ENCODE results near the gene ACTA1. TPM values are rescaled to one million over a fixed set of nuclear protein-coding genes. Genes with fewer than 3 reads are reported as not detected.
A peak's percentile ranks its signal among the peaks of the same experiment; 100 is the strongest.
"Not testable (repeated sequence)": the region's sequence is repeated elsewhere in the genome, so short reads cannot be mapped to it uniquely, and the experiment has no call there.

Gene ACTA1
- not detected in 2 replicates for polyA plus RNA-seq (2014; cell fraction: cytosol; rRNA removed)
- 0.32 and 1.6 TPM in 2 replicates for polyA plus RNA-seq (2014; cell fraction: nucleus; rRNA removed)

DNA sequence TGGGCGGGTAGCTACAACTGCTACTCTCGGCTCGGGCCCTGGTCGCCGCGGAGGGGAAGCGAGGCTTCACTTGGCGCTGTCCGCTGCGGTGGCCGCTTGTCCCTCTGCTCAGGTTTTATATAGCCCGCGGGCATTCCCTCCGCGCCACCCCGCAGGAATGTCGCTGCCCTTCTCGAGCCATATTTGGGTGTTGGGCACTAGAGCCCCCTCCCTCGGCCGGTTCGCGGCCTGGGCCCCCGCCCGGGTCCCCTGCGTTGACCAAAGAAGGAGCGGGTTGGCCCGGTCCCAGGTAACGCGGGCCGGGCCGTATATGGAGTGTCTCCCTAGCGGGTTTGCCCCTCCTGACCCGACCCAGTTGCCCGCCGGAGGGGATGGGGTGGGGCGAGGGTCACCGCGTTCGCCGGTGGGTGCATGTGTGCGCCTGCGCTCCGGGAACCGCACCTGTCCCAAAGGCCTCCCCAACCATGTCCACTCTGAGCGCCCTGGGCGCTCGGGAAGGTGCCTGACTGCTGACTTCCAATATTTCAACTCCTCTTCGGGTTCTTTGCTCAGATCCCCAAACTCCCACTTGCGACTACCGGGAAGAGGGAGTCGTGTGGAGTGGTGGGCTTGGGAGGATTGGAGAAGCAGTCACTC lies at the start of gene ACTA1:
TSS of gene ACTA1 (minus strand) at position 90 of the 636 bp plus-strand sequence. CDS start 979 bp downstream, outside the sequence.
- no peak for DNase-seq (ENCODE audit: low spot score)

DNA sequence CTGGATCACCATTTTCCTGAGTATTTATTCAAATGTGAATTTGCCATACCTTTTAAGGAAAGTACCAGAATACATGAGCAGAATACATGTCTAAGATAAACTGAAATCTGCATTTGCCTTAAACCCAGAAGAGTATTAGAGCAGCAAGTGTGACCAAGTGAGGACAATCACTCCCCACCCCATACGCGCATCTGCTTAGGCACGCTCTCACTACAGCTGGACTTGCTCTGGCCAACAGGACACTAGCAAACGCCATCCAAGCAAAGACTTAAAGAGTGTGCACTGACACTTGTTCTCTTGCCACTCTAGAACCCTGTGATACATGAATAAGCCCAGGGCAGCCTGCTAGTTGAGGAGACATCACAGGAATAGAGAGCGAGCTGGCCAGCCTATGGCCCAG lies 48.6 kb upstream of the ACTA1 start:
- no peak for DNase-seq (ENCODE audit: low spot score)

DNA sequence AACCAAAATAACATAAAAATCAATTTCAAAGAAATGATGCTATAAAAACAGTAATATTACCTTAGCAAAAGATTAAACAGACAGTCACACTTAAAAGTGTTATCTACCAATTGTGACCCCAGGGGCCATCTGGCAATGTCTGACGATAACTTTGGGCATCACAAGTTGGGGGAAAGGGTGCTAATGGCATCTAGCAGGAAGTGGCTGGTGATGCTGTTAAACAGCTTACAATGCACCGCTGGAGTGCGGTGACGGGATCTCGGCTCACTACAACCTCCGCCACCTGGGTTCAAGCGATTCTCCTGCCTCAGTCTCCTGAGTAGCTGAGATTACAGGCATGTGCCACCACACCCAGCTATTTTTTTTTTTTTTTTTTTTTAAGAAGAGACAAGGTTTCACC lies 46.6 kb upstream of the ACTA1 start:
- no peak for DNase-seq (ENCODE audit: low spot score)

DNA sequence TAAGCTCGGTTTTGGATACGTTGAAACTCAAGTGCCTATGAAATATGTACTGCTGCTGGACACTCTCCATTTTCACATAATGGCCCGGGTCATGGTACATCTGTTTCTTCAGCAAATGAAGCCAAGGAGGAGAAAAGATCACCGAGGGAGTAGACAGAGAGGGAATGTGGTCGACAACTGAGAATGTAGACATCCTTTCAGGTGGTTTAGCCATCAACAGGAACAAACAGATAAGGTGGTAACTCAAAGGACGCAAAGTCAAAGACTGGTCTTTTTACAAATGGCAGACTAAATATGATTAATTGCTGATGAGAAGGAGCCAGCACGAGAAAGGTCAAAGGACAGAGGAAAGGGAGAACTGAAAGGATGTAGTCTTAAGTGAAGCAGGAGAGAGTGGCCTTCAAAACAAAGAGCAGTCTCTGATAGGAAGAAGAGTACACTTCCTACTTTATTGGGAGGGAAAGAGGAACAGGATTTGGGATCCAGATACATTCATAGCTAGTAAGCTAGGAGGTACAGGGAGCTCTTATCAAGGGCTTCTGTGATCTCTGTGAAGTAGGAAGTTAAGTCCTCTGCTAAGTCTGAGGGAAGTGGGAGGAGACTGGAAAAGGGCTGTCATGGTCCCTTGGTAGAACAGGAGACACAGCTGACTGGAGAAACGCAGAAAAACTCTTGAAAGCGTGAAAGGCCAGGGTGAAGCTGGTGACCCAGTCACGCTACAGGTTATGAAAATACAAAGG lies 45.9 kb upstream of the ACTA1 start:
- no peak for DNase-seq (ENCODE audit: low spot score)

DNA sequence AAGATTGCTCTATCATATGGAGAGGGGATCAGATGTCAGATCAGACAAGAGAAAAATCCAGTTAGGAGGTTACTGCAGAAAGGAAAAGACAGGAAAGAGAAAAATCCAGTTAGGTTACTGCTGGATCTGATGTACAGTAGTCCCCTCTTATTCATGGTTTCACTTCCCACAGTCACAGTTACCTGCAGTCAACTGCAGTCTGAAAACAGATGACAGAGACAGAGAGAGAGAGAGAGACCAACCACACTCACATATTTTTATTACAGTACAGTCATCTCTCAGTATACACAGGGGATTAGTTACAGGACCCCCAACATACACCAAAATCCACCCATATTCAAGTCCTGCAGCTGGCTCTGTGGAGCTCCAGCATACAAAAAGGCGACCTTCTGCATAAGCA lies 45.0 kb upstream of the ACTA1 start:
- DNase-seq (ENCODE audit: low spot score), result no peak

DNA sequence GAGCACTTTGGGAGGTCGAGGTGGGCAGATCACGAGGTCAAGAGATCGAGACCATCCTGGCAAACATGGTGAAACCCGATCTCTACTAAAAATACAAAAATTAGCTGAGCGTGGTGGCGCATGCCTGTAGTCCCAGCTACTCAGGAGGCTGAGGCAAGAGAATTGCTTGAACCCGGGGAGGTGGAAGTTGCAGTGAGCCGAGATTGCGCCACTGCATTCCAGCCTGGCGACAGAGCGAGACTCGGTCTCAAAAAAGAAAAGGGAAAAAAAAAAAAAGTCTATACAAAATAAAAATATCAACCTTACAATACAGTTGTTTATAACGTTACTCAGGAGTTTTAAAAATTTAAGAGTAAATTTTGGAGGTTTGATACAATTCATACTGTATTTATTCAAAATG lies 42.0 kb upstream of the ACTA1 start:
- DNase-seq (ENCODE audit: low spot score), result not testable (repeated sequence)

DNA sequence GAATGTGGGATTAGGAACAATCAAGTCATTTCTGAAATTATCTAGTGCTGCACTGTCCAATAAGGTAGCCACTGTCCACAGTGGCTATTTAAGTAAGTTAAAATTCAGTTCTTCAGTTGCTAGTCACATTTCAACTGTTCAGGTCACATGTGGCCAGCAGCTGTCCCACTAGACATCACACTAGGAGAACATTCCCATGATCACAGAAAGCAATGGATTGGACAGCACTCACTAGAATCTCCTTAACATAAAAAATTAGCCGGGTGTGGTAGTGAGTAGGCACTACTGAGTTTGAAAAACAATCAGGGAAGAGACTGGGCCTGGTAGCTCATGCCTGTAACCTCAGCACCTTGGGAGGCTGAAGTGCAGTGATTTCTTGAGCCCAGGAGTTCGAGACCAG lies 40.6 kb upstream of the ACTA1 start:
- no peak for DNase-seq (ENCODE audit: low spot score)

DNA sequence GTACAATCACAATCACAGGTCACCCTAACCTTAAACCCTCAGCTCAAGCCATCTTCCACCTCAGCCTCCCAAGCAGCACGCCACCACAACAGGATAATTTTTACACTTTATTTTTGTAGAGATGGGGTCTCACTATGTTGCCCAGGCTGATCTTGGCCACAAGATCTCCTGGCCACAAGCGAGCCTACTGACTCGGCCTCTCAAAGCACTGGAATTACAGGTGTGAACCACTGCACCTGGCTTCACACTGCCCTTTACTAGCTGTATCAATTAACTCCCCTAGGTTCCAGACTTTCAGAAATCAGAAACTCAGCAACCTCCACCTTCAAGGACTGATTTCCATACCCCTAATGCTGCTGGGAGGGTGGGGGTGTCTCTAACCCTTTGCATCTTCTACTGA lies 37.3 kb upstream of the ACTA1 start:
- DNase-seq (ENCODE audit: low spot score), result no peak

DNA sequence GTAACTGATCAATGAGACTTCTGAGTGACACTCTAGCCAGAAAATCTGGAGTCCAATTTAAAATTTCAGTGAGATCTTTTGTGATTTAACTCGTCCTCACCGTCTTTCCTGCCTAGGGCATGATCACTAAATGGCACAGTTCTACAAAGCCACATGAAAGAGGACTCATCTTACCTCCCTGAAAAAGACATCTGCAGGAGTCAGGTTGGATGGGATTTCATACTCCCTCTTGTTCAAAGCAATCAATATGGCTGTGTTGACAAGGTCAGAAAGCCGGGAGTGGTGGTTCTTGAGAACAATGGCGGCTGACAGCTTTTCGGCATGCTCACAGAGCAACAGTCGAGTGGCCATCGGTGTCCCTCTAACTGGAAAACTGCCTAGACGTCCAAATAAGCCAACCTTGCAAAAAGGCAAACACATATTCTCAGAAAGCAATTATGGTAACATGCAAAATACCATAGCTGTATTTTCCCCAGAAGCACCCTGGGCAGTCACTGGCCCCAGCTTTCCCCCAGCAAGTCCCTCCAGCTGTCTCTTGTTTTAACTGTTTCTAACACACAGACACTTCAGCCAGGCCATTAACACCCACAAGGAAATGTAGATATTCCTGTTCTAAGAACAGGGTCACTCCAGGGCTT lies 36.6 kb upstream of the ACTA1 start:
- DNase-seq (ENCODE audit: low spot score), result no peak

DNA sequence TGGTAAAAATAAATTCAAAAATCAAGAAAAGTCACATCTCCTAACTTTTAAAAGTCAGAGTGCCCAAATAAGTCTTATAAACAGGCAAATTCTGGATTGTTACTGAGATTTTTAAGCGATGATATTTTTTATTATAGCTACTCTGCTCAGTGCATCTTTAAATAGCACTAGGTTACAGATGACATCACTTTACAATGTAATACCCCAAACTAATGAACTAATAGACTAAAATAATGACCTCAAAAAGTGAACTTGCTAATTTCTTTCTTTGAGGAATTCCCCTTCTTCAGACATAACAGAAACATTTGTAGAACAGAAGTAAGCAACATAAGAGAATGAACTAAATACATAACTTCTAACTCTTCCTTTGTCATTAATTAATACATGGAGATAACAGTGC lies 33.0 kb upstream of the ACTA1 start:
- no peak for DNase-seq (ENCODE audit: low spot score)

DNA sequence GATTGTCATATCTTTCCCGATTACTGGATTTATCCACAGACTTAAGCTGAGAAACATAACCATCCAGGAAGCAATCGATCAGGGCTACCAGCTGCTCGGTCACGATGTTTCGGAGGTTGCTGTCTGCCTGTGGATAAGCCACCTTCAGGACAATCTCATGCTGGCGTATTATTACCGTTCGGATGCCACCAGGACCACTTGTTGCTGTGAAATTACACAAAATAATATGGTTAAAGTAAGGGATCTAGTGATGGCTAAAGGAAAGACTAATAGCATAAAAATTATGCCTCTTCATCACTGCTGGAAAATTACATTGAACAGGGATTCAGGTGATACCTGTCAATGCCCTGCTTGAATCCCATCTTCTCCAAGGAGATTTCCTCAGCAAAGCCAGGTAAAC lies 30.8 kb upstream of the ACTA1 start:
- DNase-seq (ENCODE audit: low spot score), result no peak

DNA sequence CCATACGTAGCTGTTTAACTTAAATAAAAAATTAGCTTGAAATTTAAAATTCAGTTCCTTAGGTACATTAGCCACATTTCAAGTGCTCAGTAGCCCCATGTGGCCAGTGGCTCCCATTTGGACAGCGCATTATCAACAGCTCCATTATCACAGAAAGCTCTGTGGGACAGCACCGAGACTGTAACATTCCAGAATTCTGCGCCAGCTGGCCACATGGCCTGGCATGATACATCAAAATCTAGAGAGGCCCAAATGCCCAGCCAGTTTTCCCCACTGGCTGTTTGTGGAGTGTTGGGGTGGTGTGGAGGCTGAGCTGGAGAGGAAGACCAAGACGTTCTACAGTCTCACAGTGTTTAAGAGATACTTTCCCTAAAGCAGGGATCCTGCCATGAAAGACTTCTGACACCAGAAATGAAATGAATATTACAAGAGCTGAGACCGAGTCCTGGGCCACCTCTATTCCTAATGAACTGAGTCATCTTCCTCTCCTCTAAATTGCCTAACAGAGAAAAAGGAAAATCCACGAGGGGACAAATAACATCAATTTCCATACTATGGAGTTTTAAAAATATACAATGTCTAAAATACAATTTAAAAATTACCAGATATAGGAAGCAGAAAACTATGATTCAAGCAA lies 27.3 kb upstream of the ACTA1 start:
- no peak for DNase-seq (ENCODE audit: low spot score)

DNA sequence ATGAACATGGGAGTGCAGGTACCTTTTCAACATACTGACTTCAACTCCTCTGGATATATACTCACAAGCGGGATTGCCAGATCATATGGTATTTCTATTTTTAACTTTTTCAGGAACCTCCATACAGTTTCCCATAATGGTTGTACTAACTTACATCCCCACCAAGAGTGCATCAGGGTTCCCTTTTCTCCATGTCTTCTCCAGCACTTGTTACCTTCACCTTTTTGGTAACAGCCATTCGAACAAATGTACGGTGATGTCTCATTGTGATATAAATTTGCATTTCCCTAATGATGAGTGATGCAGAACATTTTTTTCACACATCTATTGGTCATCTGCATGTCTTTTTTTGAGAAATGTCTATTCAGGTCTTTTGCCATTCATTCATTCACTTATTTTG lies 25.9 kb upstream of the ACTA1 start:
- DNase-seq (ENCODE audit: low spot score), result no peak

DNA sequence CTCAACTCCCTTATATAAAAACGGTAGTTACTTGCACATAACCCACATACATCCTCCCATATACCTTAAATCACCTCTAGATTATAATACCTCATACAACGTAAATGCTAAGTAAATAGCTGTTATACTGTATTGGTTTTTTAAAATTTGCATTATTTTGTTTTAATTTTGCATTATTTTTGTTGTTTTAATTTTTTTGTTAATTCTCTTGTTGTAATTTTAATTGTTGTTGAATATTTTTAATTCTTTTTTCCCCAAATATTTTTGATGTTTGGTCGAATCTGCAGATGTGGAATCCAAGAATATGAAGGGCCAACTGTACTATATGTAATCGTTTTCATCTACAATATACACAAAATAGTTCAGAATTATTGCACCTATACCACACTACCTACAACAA lies 23.5 kb upstream of the ACTA1 start:
- DNase-seq (ENCODE audit: low spot score), result no peak

DNA sequence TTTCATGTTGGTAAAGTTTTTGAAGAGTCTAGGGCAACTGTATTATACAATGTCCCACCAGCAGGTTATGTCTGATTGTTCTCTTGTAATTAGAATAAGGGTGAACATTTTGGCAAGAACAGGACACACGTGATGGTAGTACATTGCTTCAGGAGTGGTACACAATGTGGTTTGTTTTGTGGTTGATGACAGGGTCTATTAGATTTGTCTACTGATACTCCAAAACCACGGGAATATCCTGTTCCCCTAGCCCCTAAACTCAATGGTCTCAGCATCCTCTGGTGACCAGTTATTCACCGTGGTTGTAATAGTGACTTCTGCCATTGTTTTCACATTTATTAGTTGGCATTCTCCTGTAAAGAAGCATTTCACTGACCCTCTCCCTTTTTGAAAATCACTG lies 22.1 kb upstream of the ACTA1 start:
- no peak for DNase-seq (ENCODE audit: low spot score)

DNA sequence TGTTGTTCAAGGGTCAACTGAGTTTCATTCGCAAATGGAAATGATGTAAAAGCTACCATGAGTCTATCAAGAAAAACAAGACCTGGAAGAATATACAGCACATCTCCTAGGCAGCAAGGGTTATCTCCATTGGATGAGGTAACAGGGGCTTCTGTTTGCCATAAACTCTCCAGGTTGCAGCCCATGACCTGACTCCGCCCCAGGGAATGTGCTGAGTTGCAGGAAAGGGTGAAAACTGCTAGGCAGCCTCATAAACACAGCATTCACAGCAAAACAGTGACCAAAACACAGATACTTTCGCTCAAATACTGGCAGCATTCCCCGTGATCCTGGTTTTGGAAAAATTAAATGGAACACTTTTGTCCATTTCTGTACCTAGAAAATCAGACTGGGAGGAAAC lies 20.2 kb upstream of the ACTA1 start:
- no peak for DNase-seq (ENCODE audit: low spot score)

DNA sequence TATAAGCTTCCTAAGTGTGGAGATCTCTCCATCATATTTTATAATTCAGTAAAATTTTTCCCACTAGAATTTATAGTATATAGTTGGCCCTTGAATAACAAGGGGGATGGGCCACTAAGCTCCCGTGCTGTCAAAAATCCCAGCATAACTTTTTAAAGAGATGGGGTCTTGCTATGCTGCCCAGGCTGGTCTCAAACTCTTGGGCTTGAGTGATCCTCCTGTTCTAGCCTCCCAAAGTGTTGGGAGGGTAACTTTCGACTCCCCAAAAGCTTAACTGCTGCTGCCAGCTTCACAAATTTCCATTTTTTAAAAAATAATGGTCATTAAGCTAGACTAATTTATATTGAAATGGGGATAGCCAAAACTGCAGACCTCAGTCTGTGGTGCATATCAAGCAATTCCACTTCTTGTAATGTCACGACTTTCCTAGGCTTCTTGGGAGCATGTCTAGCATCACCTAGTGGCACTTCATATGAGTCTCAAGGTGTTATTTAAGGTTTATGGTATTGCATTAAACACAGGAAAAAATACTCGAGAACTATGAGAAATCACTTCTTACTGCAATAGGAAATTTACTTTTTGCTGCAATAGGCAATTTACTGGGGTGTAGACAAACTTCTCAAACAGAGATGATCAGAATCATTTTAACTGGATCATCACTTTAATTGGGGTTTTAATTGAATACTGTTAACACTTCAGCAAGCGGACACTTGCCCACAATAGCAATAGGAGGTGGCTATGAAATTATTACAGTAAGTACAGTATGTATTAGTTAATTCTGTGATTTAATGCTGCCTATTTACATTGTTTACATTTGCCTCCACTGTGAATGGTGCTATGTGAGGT lies 19.3 kb upstream of the ACTA1 start:
- DNase-seq (ENCODE audit: low spot score), result peak; percentile 23

DNA sequence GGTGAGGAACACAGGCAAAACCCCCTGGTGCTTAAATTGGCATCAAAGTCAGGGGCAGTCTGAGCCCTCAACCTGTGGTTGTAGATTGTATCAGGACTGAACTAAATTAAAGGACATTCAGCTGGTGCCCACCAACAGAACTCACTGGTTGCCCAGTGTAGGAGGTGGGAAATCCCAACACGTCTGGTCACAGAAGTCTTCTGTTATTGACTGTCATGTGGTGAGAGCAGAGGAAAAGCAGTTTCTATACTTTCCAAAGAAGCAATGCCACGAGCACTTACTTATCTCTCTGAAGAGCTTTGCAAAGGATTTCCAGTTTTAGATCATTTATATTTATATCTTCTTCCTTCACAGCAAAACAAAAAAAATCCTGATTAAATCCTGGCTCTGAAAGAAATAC lies 15.0 kb upstream of the ACTA1 start:
- DNase-seq (ENCODE audit: low spot score), result no peak

DNA sequence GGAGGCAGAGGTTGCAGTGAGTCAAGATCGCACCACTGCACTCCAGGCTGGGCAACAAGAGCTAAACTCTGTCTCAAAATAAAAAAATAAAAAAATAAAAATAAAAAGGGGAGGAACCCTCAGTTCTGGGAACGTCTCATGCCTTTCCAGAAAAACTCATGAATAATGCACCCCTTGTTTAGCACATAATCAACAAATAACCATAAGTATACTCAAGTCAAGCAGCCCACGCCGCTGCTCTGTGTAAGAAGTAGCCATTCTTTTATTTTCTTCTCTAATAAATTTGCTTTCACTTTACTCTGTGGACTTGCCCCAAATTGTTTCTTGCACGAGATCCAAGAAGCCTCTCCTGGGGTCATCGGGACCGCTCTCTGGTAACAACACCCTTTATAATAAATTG lies 14.5 kb upstream of the ACTA1 start:
- DNase-seq (ENCODE audit: low spot score), result no peak

DNA sequence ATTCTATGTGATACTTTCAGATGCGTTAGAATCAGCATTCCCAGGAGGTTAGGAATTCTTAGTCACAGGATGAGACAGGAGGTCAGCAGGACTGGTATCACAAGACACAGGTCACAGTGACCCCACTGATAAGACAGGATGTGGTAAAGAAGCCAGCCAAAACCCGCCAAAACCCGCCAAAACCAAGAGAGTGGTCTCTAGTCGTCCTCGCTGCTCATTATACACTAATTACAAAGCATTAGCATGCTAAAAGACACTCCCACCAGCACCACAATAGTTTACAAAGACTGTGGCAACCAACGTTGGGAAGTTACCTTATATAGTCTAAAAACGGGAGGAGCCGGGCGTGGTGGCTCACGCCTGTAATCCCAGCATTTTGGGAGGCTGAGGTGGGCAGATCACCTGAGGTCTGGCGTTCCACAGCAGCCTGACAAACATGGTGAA lies 13.9 kb upstream of the ACTA1 start:
- no peak for DNase-seq (ENCODE audit: low spot score)

DNA sequence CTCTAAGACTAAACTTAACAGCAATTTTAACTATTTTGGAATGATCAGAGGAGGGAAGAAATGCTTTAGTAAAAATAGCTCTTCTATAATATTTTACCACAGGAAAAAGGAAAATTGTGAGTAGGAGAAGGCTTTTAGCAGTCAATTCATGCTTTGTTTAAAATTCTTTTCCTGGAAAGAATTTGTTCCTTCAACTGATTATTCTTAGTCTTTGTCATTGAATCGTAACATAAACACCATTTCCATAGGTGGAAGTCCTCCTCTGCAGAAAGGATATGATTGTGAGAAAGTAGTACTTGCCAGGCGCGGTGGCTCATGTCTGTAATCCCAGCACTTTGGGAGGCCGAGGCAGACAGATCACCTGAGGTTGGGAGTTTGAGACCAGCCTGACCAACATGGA lies 11.9 kb upstream of the ACTA1 start:
- DNase-seq (ENCODE audit: low spot score), result no peak

Data from SK-N-DZ (cell line).